GM12875 (cell line): ENCODE measurements around the gene PRPF38A.

Experiments used
- H3K4me3 ChIP-seq: one replicate; pipeline ENCODE4 v1.5.1; 2011; ENCODE audit warnings: low read depth, low read length, control low read depth
- CTCF ChIP-seq: IDR thresholded peaks from 2 replicates; pipeline ENCODE4 v1.5.1; 2011; ENCODE audit warnings: low read depth, mild to moderate bottlenecking, control low read depth, inconsistent platforms, low read length, moderate library complexity, borderline replicate concordance; ENCODE audit not compliant: insufficient read depth

PRPF38A gene

DNA sequence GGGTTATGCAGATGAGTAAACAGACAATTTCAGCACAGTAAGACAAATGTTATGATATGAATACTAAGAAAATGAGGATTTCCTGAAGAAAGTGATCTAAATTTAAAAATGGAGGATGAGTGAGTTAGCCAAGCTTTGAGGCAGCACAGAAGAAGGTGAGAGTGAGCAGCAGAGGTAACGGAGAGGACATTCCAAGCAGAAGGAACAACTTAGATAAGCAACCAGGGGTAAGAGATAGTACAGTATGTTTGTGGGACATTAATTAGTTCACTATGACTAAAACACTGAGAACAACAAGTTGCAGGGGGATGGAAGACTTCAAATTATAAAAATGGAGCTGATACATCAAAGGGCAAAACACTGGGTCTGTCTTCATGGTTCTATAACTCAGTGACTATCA is 22.8 kb downstream of the PRPF38A start:
- TF ChIP-seq CTCF = no peak

GRCh38 chr1:52432807-52433206 is 28.4 kb downstream of the PRPF38A start:
- TF ChIP-seq CTCF = no peak

More for the DNA sequence above, 22.8 kb downstream of the PRPF38A start:
- no peak overlapping the region for H3K4me3 ChIP-seq

DNA sequence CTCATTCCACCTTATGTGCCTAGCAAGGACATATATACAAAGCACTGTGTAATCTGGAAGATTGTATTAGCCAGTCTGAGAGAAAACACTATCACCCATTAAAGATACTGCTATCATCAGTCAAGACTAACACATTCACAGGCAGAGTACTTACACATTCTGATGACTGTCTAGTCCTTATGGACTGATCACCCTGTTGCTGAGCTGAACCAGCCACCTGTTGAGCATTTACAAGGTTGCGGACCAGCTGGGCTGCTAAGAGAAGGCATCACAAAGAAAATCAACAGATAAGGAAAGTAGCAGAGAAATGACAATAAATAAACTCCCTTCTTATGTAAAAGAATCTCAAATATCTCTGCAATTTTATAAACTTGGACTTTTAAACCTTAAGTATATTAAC is 30.8 kb downstream of the PRPF38A start:
- no peak for TF ChIP-seq CTCF

More at GRCh38 chr1:52432807-52433206, 28.4 kb downstream of the PRPF38A start:
- H3K4me3 ChIP-seq = no peak overlapping the region

DNA sequence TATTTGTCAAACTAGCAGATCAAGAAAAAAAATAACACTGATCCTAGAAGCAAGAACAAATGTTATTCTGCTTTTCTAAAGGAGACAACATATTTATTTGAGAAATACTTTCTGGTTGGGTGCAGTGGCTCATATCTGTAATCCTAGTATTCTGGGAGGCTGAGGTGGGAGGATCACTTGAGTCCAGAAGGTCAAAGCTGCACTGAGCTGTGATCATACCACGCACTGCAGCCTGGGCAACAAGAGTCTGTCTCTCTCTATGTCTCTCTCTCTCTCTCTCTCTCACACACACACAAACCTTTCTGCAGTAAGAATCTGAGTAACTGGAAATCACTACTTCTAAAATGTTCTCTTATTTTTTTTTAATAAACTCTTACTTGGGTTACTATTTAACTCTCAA is 31.2 kb downstream of the PRPF38A start:
- no peak for TF ChIP-seq CTCF
- H3K4me3 ChIP-seq = no peak overlapping the region

More for the DNA sequence above, 30.8 kb downstream of the PRPF38A start:
- no peak overlapping the region for H3K4me3 ChIP-seq

DNA sequence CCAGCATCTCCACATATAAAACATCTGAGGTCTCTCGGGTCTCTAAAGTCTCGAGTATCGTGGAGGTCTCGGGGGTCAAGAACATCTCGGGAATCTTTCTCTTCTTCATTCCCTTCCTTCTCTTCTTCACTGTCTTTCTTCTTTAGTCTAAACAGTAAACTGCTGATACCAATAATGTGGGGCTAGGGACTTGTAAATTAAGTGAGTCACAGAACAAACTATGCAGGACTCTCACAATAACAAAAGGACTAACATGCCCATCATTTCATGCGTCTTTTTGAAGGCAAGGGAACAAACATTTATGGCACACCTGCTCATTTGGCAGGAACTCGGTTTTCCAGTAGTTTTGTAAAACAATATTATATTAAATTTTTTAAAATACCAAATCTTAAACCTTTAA is 32.4 kb downstream of the PRPF38A start:
- H3K4me3 ChIP-seq = no peak overlapping the region
- no peak for TF ChIP-seq CTCF

DNA sequence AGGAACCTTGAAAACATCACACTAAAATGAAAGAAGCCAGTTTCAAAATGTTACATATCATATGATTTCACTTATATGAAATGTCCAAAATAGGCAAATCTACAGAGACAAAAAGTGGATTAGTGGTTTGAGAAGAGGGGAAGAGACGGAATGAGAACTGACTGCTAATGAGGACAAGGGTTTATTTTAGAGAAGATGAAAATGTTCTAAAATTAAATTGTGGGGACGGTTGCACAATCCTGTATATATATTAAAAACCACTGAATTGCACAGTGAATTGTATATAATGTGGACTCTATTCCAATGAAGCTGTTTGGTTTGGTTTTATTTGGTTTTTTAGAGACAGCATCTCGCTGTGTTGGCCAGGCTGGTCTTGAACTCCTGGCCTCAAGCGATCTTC is 35.6 kb downstream of the PRPF38A start:
- H3K4me3 ChIP-seq = no peak overlapping the region
- no peak for TF ChIP-seq CTCF

DNA sequence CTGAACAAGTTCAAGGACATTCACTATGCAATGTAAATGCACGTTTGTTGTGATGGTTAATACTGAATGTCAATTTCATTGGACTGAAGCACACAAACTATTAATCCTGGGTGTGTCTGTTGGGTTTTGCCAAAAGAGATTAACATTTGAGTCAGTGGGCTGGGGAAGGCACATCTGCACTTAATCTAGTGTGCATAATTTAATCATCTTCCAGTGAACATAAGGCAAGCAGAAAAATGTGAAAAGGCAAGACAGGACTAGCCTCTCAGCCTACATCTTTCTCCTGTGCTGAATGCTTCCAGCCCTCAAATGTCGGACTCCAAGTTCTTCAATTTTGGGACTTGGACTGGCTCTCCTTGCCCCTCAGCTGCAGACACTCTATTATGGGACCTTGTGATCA is 40.1 kb downstream of the PRPF38A start:
- TF ChIP-seq CTCF = no peak
- no peak overlapping the region for H3K4me3 ChIP-seq
